HEK293 (cell line): ENCODE measurements around the gene PLLP.

ENCODE experiments used
- CTCF ChIP-seq: fragments of 450-650 bp; formaldehyde crosslinking; IDR thresholded peaks from 2 replicates; pipeline ENCODE4 v1.5.1; 2016; ENCODE audit warnings: missing biosample characterization, missing genetic modification characterization
- EGR2 ChIP-seq: fragments of 450-650 bp; formaldehyde crosslinking; IDR thresholded peaks from 2 replicates; pipeline ENCODE4 v1.5.1; 2016; ENCODE audit warnings: low read depth, missing biosample characterization, missing genetic modification characterization
- ZBTB11 ChIP-seq: fragments of 450-650 bp; formaldehyde crosslinking; conservative IDR thresholded peaks from 2 replicates; pipeline ENCODE4 v1.5.1; 2016; ENCODE audit warnings: low read depth, missing biosample characterization, missing genetic modification characterization
- ZNF266 ChIP-seq: fragments of 450-650 bp; formaldehyde crosslinking; IDR thresholded peaks from 2 replicates; pipeline ENCODE4 v1.5.1; 2016; ENCODE audit warnings: missing biosample characterization, missing genetic modification characterization, low read depth
- ZNF274 ChIP-seq, 2 experiments: fragments of 200-500 bp in 1 of 2; fragments of 450-650 bp in 1 of 2; sonication (Bioruptor generic) in 1 of 2; formaldehyde crosslinking in 1 of 2; IDR thresholded peaks; 2 replicates each; pipeline versions ENCODE4 v1.5.1 to v1.6.1; 2014 to 2016; ENCODE audit warnings: borderline replicate concordance in 1 of 2, inconsistent platforms in 1 of 2, low read length in 1 of 2, missing biosample characterization in 1 of 2, missing genetic modification characterization in 1 of 2
- ZNF639 ChIP-seq: fragments of 450-650 bp; formaldehyde crosslinking; IDR thresholded peaks from 2 replicates; pipeline ENCODE4 v1.5.1; 2016; ENCODE audit warnings: missing biosample characterization, missing genetic modification characterization
- ZNF670 ChIP-seq: fragments of 450-650 bp; formaldehyde crosslinking; IDR thresholded peaks from 2 replicates; pipeline ENCODE4 v1.5.1; 2016; ENCODE audit warnings: missing biosample characterization, missing genetic modification characterization, low read depth
- ZNF776 ChIP-seq: fragments of 450-650 bp; formaldehyde crosslinking; IDR thresholded peaks from 2 replicates; pipeline ENCODE4 v1.5.0; 2017; ENCODE audit warnings: missing biosample characterization, missing genetic modification characterization, borderline replicate concordance
- ZNF777 ChIP-seq: fragments of 450-650 bp; formaldehyde crosslinking; IDR thresholded peaks from 2 replicates; pipeline ENCODE4 v1.5.1; 2017; ENCODE audit warnings: missing biosample characterization, missing genetic modification characterization, borderline replicate concordance

- TF ChIP-seq ZNF776 (no peak), ZNF639 (tag by site-specific recombination) (no peak), EGR2 (tag by site-specific recombination) (no peak), ZBTB11 (tag by site-specific recombination) (no peak), ZNF266 (tag by site-specific recombination) (no peak), ZNF670 (tag by site-specific recombination) (no peak), CTCF (no peak), ZNF274 (IDR thresholded peaks at IDR 0.05; ENCODE audit: low read length) (no peak), ZNF274 (tag by site-specific recombination; IDR thresholded peaks at IDR 0.05; ENCODE audit: borderline replicate concordance) (no peak), ZNF777 (tag by site-specific recombination) (no peak)
Measured at GRCh38 chr16:57285379-57285778, 907 bp upstream of the PLLP start.
